GM12873 (cell line): ENCODE measurements around the gene TJP2.

Experiments
- CTCF ChIP-seq: IDR thresholded peaks from 2 replicates; pipeline ENCODE4 v1.5.1; 2012; ENCODE audit warnings: low read depth, mild to moderate bottlenecking, moderate library complexity, low read length, control low read depth; ENCODE audit not compliant: insufficient read depth; ENCODE audit errors: missing control alignments

The TJP2 gene

GRCh38 chr9:69250681-69251080 lies 76.6 kb downstream of the TJP2 start:
- no peak for TF ChIP-seq CTCF

- no peak for TF ChIP-seq CTCF
These were observed 78.4 kb downstream of the TJP2 start for GRCh38 chr9:69252436-69252835.

GRCh38 chr9:69253057-69253456 lies 79.0 kb downstream of the TJP2 start:
- no peak for TF ChIP-seq CTCF

GRCh38 chr9:69254223-69254622 lies 80.1 kb downstream of the TJP2 start:
- TF ChIP-seq CTCF = no peak

- no peak for TF ChIP-seq CTCF
These were observed 81.5 kb downstream of the TJP2 start for GRCh38 chr9:69255591-69255990.

- TF ChIP-seq CTCF = no peak
These were observed 84.5 kb downstream of the TJP2 start for GRCh38 chr9:69258551-69258950.

GRCh38 chr9:69260161-69260560 lies 86.1 kb downstream of the TJP2 start:
- TF ChIP-seq CTCF = no peak

- no peak for TF ChIP-seq CTCF
These were observed 87.6 kb downstream of the TJP2 start for GRCh38 chr9:69261636-69262035.
